HEK293 (cell line): Measurements from ENCODE around the gene UBE2M.

ENCODE experiments used
- BCL11A ChIP-seq: fragments of 450-650 bp; formaldehyde crosslinking; IDR thresholded peaks from 2 replicates; pipeline ENCODE4 v1.5.1; 2016; ENCODE audit warnings: low read depth, missing biosample characterization, missing genetic modification characterization
- GFI1B ChIP-seq: fragments of 450-650 bp; formaldehyde crosslinking; IDR thresholded peaks from 2 replicates; pipeline ENCODE4 v1.5.1; 2016; ENCODE audit warnings: missing biosample characterization, missing genetic modification characterization
- GLIS2 ChIP-seq: fragments of 450-650 bp; formaldehyde crosslinking; IDR thresholded peaks from 2 replicates; pipeline ENCODE4 v1.5.1; 2016; ENCODE audit warnings: missing biosample characterization, missing genetic modification characterization
- KLF8 ChIP-seq: fragments of 450-650 bp; formaldehyde crosslinking; IDR thresholded peaks from 2 replicates; pipeline ENCODE4 v1.5.1; 2016; ENCODE audit warnings: missing biosample characterization, missing genetic modification characterization
- SP2 ChIP-seq: fragments of 450-650 bp; formaldehyde crosslinking; IDR thresholded peaks from 2 replicates; pipeline ENCODE4 v1.5.1; 2016; ENCODE audit warnings: missing biosample characterization, missing genetic modification characterization
- TRIM28 ChIP-seq: IDR thresholded peaks from 2 replicates; pipeline ENCODE4 v1.6.1; 2011; ENCODE audit warnings: low read length, control low read depth, borderline replicate concordance
- YY1 ChIP-seq: fragments of 450-650 bp; formaldehyde crosslinking; IDR thresholded peaks from 2 replicates; pipeline ENCODE4 v1.5.1; 2018; ENCODE audit warnings: missing biosample characterization, missing genetic modification characterization
- ZBTB17 ChIP-seq: fragments of 450-650 bp; formaldehyde crosslinking; IDR thresholded peaks from 2 replicates; pipeline ENCODE4 v1.5.1; 2016; ENCODE audit warnings: missing biosample characterization, missing genetic modification characterization
- ZBTB20 ChIP-seq: fragments of 450-650 bp; formaldehyde crosslinking; IDR thresholded peaks from 2 replicates; pipeline ENCODE4 v1.5.1; 2016; ENCODE audit warnings: missing biosample characterization, missing genetic modification characterization
- ZBTB7A ChIP-seq: fragments of 450-650 bp; formaldehyde crosslinking; IDR thresholded peaks from 2 replicates; pipeline ENCODE4 v1.5.1; 2016; ENCODE audit warnings: low read depth, missing biosample characterization, missing genetic modification characterization
- ZNF112 ChIP-seq: fragments of 450-650 bp; formaldehyde crosslinking; IDR thresholded peaks from 2 replicates; pipeline ENCODE4 v1.5.0; 2017; ENCODE audit warnings: missing biosample characterization, missing genetic modification characterization
- ZNF146 ChIP-seq: fragments of 450-650 bp; formaldehyde crosslinking; IDR thresholded peaks from 2 replicates; pipeline ENCODE4 v1.5.1; 2016; ENCODE audit warnings: missing biosample characterization, missing genetic modification characterization
- ZNF16 ChIP-seq: fragments of 450-650 bp; formaldehyde crosslinking; IDR thresholded peaks from 2 replicates; pipeline ENCODE4 v1.5.1; 2016; ENCODE audit warnings: low read depth, missing biosample characterization, missing genetic modification characterization
- ZNF211 ChIP-seq: fragments of 450-650 bp; formaldehyde crosslinking; IDR thresholded peaks from 2 replicates; pipeline ENCODE4 v1.5.1; 2016; ENCODE audit warnings: low read depth, missing biosample characterization, missing genetic modification characterization
- ZNF223 ChIP-seq: fragments of 450-650 bp; formaldehyde crosslinking; IDR thresholded peaks from 2 replicates; pipeline ENCODE4 v1.5.1; 2016; ENCODE audit warnings: missing biosample characterization, missing genetic modification characterization
- ZNF248 ChIP-seq: fragments of 450-650 bp; formaldehyde crosslinking; IDR thresholded peaks from 2 replicates; pipeline ENCODE4 v1.5.1; 2017; ENCODE audit warnings: missing biosample characterization, missing genetic modification characterization
- ZNF280C ChIP-seq: fragments of 450-650 bp; formaldehyde crosslinking; IDR thresholded peaks from 2 replicates; pipeline ENCODE4 v1.5.1; 2016; ENCODE audit warnings: missing biosample characterization, missing genetic modification characterization
- ZNF341 ChIP-seq: fragments of 450-650 bp; formaldehyde crosslinking; IDR thresholded peaks from 2 replicates; pipeline ENCODE4; 2016; ENCODE audit warnings: low read depth, missing biosample characterization, missing genetic modification characterization
- ZNF391 ChIP-seq: fragments of 450-650 bp; formaldehyde crosslinking; IDR thresholded peaks from 2 replicates; pipeline ENCODE4 v1.5.1; 2016; ENCODE audit warnings: low read depth, missing biosample characterization, missing genetic modification characterization, borderline replicate concordance
- ZNF48 ChIP-seq: fragments of 450-650 bp; formaldehyde crosslinking; IDR thresholded peaks from 2 replicates; pipeline ENCODE4 v1.5.1; 2016; ENCODE audit warnings: missing biosample characterization, missing genetic modification characterization
- ZNF610 ChIP-seq: fragments of 450-650 bp; formaldehyde crosslinking; IDR thresholded peaks from 2 replicates; pipeline ENCODE4 v1.5.1; 2016; ENCODE audit warnings: missing biosample characterization, missing genetic modification characterization, borderline replicate concordance
- ZNF624 ChIP-seq: fragments of 450-650 bp; formaldehyde crosslinking; IDR thresholded peaks from 2 replicates; pipeline ENCODE4 v1.5.1; 2017; ENCODE audit warnings: missing biosample characterization, missing genetic modification characterization
- ZNF639 ChIP-seq: fragments of 450-650 bp; formaldehyde crosslinking; IDR thresholded peaks from 2 replicates; pipeline ENCODE4 v1.5.1; 2016; ENCODE audit warnings: missing biosample characterization, missing genetic modification characterization
- ZNF658 ChIP-seq: fragments of 450-650 bp; formaldehyde crosslinking; IDR thresholded peaks from 2 replicates; pipeline ENCODE4; 2016; ENCODE audit warnings: missing biosample characterization, missing genetic modification characterization
- ZNF660 ChIP-seq: fragments of 450-650 bp; IDR thresholded peaks from 2 replicates; pipeline ENCODE4 v1.5.1; 2018; ENCODE audit warnings: missing biosample characterization, mild to moderate bottlenecking, missing genetic modification characterization
- ZNF701 ChIP-seq: fragments of 450-650 bp; formaldehyde crosslinking; IDR thresholded peaks from 2 replicates; pipeline ENCODE4 v1.5.1; 2016; ENCODE audit warnings: missing biosample characterization, missing genetic modification characterization
- ZNF76 ChIP-seq: fragments of 450-650 bp; formaldehyde crosslinking; IDR thresholded peaks from 2 replicates; pipeline ENCODE4; 2016; ENCODE audit warnings: low read depth, missing biosample characterization, missing genetic modification characterization, borderline replicate concordance
- ZNF792 ChIP-seq: fragments of 450-650 bp; formaldehyde crosslinking; IDR thresholded peaks from 2 replicates; pipeline ENCODE4 v1.5.1; 2016; ENCODE audit warnings: missing biosample characterization, missing genetic modification characterization
- TF ChIP-seq, protein P1 (sequence below): fragments of 450-650 bp; formaldehyde crosslinking; IDR thresholded peaks from 2 replicates; pipeline ENCODE4 v1.5.1; 2016; ENCODE audit warnings: missing biosample characterization, missing genetic modification characterization, low read depth
- TF ChIP-seq, protein P2 (sequence below): fragments of 450-650 bp; formaldehyde crosslinking; IDR thresholded peaks from 2 replicates; pipeline ENCODE4 v1.5.1; 2016; ENCODE audit warnings: missing biosample characterization, missing genetic modification characterization

The UBE2M gene

GRCh38 chr19:58558623-58559274, 338 bp upstream of the UBE2M start (continued):
- TF ChIP-seq ZNF624 (tag by site-specific recombination) (no peak), ZNF146 (no peak), ZBTB17 (peak; percentile 27), ZBTB20 (tag by site-specific recombination) (peak; percentile 82; the same call in 1 of the 2 replicates), SP2 (tag by site-specific recombination) (peak; percentile 73), ZNF211 (tag by site-specific recombination) (no peak), ZNF112 (tag by site-specific recombination) (no peak), ZNF658 (tag by site-specific recombination) (no peak), TRIM28 (no peak), ZNF223 (tag by site-specific recombination) (no peak), ZBTB7A (no peak), ZNF701 (tag by site-specific recombination) (no peak), ZNF792 (no peak), ZNF280C (no peak), GLIS2 (tag by site-specific recombination) (no peak), ZNF391 (tag by site-specific recombination) (no peak), ZNF248 (no peak), ZNF16 (no peak), ZNF660 (tag by site-specific recombination) (peak; percentile 49), ZNF48 (tag by site-specific recombination) (no peak), KLF8 (tag by site-specific recombination) (peak; percentile 78), BCL11A (no peak), ZNF76 (tag by site-specific recombination) (no peak), YY1 (no peak; the same call in 1 of the 2 replicates), ZNF639 (tag by site-specific recombination) (no peak), ZNF341 (peak; percentile 75), ZNF610 (tag by site-specific recombination) (peak; percentile 92), GFI1B (tag by site-specific recombination) (no peak)
- TF ChIP-seq, protein P1, sequence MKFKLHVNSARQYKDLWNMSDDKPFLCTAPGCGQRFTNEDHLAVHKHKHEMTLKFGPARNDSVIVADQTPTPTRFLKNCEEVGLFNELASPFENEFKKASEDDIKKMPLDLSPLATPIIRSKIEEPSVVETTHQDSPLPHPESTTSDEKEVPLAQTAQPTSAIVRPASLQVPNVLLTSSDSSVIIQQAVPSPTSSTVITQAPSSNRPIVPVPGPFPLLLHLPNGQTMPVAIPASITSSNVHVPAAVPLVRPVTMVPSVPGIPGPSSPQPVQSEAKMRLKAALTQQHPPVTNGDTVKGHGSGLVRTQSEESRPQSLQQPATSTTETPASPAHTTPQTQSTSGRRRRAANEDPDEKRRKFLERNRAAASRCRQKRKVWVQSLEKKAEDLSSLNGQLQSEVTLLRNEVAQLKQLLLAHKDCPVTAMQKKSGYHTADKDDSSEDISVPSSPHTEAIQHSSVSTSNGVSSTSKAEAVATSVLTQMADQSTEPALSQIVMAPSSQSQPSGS (tag by site-specific recombination) = no peak
- TF ChIP-seq, protein P2, sequence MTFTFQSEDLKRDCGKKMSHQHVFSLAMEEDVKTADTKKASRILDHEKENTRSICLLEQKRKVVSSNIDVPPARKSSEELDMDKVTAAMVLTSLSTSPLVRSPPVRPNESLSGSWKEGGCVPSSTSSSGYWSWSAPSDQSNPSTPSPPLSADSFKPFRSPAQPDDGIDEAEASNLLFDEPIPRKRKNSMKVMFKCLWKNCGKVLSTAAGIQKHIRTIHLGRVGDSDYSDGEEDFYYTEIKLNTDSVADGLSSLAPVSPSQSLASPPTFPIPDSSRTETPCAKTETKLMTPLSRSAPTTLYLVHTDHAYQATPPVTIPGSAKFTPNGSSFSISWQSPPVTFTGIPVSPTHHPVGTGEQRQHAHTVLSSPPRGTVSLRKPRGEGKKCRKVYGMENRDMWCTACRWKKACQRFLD (tag by site-specific recombination) = no peak
